ENCODE results near the gene PTRH2. TPM values are rescaled to one million over a fixed set of nuclear protein-coding genes. Genes with fewer than 3 reads are reported as not detected.

The PTRH2 gene
- total RNA-seq, 3 donors from 2014 or later (not counting 1 experiment from before 2014, with no cell fraction given) = 5.9 to 10.5 (median 6.6) TPM

DNA sequence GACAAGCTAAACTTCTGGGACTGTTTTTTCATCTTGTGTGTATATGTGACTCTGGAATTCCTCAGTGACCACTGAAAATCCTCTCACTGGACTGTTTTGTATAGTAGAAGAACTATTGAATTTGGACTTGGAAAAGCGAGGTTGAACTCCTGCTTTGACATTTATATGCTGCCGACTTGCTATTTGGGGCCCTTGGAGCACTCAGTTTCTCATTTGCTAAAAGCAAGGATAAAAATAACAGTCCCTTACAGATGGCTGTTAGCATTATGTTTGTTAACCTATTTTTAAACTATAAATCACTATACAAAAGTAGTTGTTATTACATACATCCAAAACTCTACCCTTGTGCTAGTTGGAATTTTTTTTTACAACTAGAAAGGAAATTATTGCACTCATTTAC, 9.2 kb upstream of the PTRH2 start:
- H3K4me3 ChIP-seq (ENCODE audit: low read length) = no peak overlapping the region
- no peak for TF ChIP-seq CTCF (IDR thresholded peaks at IDR 0.05)
- no peak for ATAC-seq
- no peaks in the 10 kb centered on the region for H3K27me3 ChIP-seq (ENCODE audit: control insufficient read depth, insufficient read depth, low read length)
- no peaks in the 10 kb centered on the region for H3K9me3 ChIP-seq (ENCODE audit: control insufficient read depth, insufficient read depth, low read length)
- H3K9me3 Mint-ChIP-seq = no peaks in the 10 kb centered on the region
- no peaks in the 10 kb centered on the region for H3K36me3 Mint-ChIP-seq
- H3K27ac ChIP-seq (ENCODE audit: low read length) = no peak overlapping the region
- WGBS (ENCODE audit: insufficient coverage) = 100% methylated on average over 2 of the region's 2 CpGs
- no peaks in the 10 kb centered on the region for H3K27me3 Mint-ChIP-seq (ENCODE audit: low read depth in 2 of 2)
- peaks cover 23 to 26% of the 10 kb centered on the region in 2 donors for H3K4me1 Mint-ChIP-seq
- intact Hi-C loops (cut with micrococcal nuclease) = no loop called here
- DNase-seq = no peak
- no peak overlapping the region for H3K27ac Mint-ChIP-seq
- no peak overlapping the region for H3K4me3 Mint-ChIP-seq
- H3K36me3 ChIP-seq (ENCODE audit: control insufficient read depth, insufficient read depth, low read length) = no peaks in the 10 kb centered on the region
- H3K4me1 ChIP-seq (ENCODE audit: control insufficient read depth, insufficient read depth, low read length) = no peaks in the 10 kb centered on the region

- Histone ChIP-seq H3K27me3 (ENCODE audit: control insufficient read depth, insufficient read depth, low read length) (no peaks in the 10 kb centered on the region), H3K36me3 (ENCODE audit: control insufficient read depth, insufficient read depth, low read length) (no peaks in the 10 kb centered on the region), H3K9me3 (ENCODE audit: control insufficient read depth, insufficient read depth, low read length) (no peaks in the 10 kb centered on the region), H3K4me3 (ENCODE audit: low read length) (no peak overlapping the region), H3K4me1 (ENCODE audit: control insufficient read depth, insufficient read depth, low read length) (no peaks in the 10 kb centered on the region), H3K27ac (ENCODE audit: low read length) (no peak overlapping the region)
- H3K27me3 Mint-ChIP-seq (ENCODE audit: low read depth in 2 of 2) = no peaks in the 10 kb centered on the region
- no peak overlapping the region for H3K4me3 Mint-ChIP-seq
- 80% methylated on average over 1 of the region's 2 CpGs for WGBS (ENCODE audit: insufficient coverage)
- intact Hi-C loops (cut with micrococcal nuclease) = no loop called here
- no peaks in the 10 kb centered on the region for H3K9me3 Mint-ChIP-seq
- DNase-seq (no peak), ATAC-seq (no peak)
- H3K36me3 Mint-ChIP-seq = no peaks in the 10 kb centered on the region
- H3K27ac Mint-ChIP-seq = no peak overlapping the region
- H3K4me1 Mint-ChIP-seq = peaks cover 18 to 31% of the 10 kb centered on the region in 2 donors
- no peak for TF ChIP-seq CTCF (IDR thresholded peaks at IDR 0.05)
Observed at GRCh38 chr17:59714255-59714654, 7.0 kb upstream of the PTRH2 start.

GRCh38 chr17:59712862-59713261, 5.6 kb upstream of the PTRH2 start:
- no peak overlapping the region for H3K27ac ChIP-seq (ENCODE audit: low read length)
- H3K27ac Mint-ChIP-seq = no peak overlapping the region
- H3K4me3 ChIP-seq (ENCODE audit: low read length) = no peak overlapping the region
- no peaks in the 10 kb centered on the region for H3K27me3 ChIP-seq (ENCODE audit: control insufficient read depth, insufficient read depth, low read length)
- no peak for TF ChIP-seq CTCF (IDR thresholded peaks at IDR 0.05)
- intact Hi-C loops (cut with micrococcal nuclease) = no loop called here
- ATAC-seq (no peak), DNase-seq (no peak)
- H3K4me3 Mint-ChIP-seq = no peak overlapping the region
- H3K36me3 ChIP-seq (ENCODE audit: control insufficient read depth, insufficient read depth, low read length) = no peaks in the 10 kb centered on the region
- H3K9me3 Mint-ChIP-seq = no peaks in the 10 kb centered on the region
- no peaks in the 10 kb centered on the region for H3K36me3 Mint-ChIP-seq
- H3K4me1 Mint-ChIP-seq = peaks cover 23 to 33% of the 10 kb centered on the region in 2 donors
- 99% methylated on average over 2 of the region's 2 CpGs for WGBS (ENCODE audit: insufficient coverage)
- peaks cover 4% of the 10 kb centered on the region for H3K4me1 ChIP-seq (ENCODE audit: control insufficient read depth, insufficient read depth, low read length)
- no peaks in the 10 kb centered on the region for H3K27me3 Mint-ChIP-seq (ENCODE audit: low read depth in 2 of 2)
- no peaks in the 10 kb centered on the region for H3K9me3 ChIP-seq (ENCODE audit: control insufficient read depth, insufficient read depth, low read length)

DNA sequence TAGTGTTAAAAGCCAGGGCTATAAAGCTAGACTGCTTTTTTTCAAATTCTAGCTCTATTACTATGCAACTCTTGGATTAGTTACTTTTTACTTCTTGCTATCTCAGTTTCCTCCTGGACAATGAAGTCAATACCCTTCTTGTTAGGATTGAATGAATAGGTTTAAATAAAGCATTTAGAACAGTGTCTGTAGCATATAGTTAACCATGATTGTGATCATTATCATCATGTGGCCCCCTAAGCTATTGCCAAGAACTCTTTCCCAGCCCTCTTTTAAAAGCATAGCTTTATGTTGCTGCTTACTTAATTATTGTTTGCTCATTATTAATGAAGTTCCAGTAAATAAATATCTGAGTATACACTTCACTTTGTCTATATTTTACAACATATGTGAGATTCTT, 4.7 kb upstream of the PTRH2 start:
- intact Hi-C loops (cut with micrococcal nuclease) = no loop called here
- no peak overlapping the region for H3K4me3 ChIP-seq (ENCODE audit: low read length)
- DNase-seq (no peak), ATAC-seq (no peak)
- no peak overlapping the region for H3K27ac ChIP-seq (ENCODE audit: low read length)
- Mint-ChIP-seq H3K27me3 (ENCODE audit: low read depth in 2 of 2) (no peaks in the 10 kb centered on the region), H3K4me1 (peaks cover 32 to 42% of the 10 kb centered on the region in 2 donors), H3K36me3 (no peaks in the 10 kb centered on the region), H3K4me3 (no peak overlapping the region), H3K9me3 (no peaks in the 10 kb centered on the region), H3K27ac (no peak overlapping the region)
- no peak for TF ChIP-seq CTCF (IDR thresholded peaks at IDR 0.05)
- no peaks in the 10 kb centered on the region for H3K27me3 ChIP-seq (ENCODE audit: control insufficient read depth, insufficient read depth, low read length)
- H3K36me3 ChIP-seq (ENCODE audit: control insufficient read depth, insufficient read depth, low read length) = no peaks in the 10 kb centered on the region
- H3K4me1 ChIP-seq (ENCODE audit: control insufficient read depth, insufficient read depth, low read length) = peaks cover 6% of the 10 kb centered on the region
- no peaks in the 10 kb centered on the region for H3K9me3 ChIP-seq (ENCODE audit: control insufficient read depth, insufficient read depth, low read length)

Data from natural killer cell (primary cell).